Nucleus accumbens (tissue), 56 donors: ENCODE results near the gene AHNAK2.
"Not testable (repeated sequence)": the region's sequence is repeated elsewhere in the genome, so short reads cannot be mapped to it uniquely, and the experiment has no call there.

Experiments
- DNase-seq, 56 donors: peaks; one replicate each; lab custom pipeline; 2025; lab: John Stamatoyannopoulos, UW

AHNAK2 gene

GRCh38 chr14:104956290-104956890 lies 21.8 kb downstream of the AHNAK2 start:
- DNase-seq = no peak

DNA sequence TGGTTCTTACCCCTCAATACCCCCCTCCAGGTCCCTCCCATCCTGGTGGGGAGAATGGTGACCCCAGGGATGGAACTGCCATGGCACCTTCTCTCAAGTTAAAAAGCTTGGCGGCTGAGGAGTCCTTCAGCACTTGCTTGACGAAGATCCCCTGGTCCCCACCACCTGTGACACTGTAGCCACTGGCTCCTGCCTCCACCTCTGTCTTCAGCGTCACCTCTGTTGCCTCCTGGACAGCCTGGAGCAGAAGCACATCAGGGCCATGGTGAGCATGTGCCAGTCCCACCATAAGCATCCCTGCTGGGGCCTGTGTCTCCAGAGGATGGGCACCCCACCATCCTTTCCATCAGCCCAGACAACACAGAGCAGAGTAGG lies 22.8 kb downstream of the AHNAK2 start:
- DNase-seq = no peak

- no peak for DNase-seq
Measured at GRCh38 chr14:104954746-104955395, 23.3 kb downstream of the AHNAK2 start.

DNA sequence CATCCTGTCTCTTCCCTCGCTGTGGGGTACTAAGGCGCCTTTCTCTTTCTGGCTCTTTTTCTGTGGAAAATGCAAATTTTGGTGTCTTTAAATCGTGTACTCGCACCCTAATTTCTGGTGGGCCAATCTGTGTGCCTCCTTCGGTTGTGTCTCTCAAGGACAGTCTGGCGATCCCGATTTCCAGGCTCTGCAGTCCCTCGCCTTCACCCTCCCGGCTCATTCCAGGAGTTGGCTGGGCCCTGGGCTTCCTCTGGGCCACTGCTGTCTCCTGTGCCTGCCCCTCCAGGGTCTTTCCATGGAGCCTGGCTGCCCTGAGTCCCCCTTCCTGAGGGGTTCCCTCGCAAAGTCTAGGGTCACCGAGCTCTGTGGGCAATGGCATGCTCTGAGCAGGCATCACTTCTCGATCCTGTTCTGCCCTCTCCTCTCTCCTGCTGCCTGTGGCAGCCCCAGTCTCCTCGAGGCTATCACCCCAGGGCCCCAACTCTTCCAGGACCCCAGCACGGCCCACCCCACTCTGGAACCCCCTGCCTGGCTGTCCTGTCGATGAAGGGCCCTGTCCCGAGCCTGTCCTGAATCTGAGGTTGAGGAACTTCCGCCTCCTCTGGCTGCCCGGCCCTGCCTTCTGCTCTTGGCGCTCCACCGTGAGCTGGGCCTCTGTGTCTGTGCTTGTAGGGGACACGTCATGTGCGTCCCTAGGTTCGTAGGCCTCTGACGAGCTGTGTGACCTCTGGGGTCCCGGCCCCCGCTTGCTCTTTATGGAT lies 24.1 kb downstream of the AHNAK2 start:
- DNase-seq = no peak

GRCh38 chr14:104953097-104953496 lies 25.1 kb downstream of the AHNAK2 start:
- no peak for DNase-seq

GRCh38 chr14:104951863-104952657 lies 26.1 kb downstream of the AHNAK2 start:
- DNase-seq = not testable (repeated sequence)

DNA sequence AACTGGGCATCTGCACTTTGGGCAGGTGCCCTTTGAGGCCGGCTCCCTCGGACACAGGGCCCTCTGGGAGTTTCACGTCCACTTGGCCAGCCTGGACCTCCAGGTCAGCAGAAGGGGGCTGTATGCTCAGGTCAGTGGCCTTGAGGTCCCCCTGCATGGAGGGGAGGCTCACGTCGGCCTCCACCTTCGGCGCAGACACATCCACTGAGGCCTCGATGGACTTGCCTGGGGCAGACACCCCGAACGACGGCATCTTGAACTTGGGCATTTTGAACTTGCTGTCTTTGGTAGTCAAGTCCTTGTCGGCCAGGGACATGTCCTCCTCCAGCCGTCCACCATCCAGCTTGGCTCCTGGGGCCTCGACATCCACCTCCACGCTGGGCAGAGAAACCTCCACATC lies 27.5 kb downstream of the AHNAK2 start:
- DNase-seq = not testable (repeated sequence)

DNA sequence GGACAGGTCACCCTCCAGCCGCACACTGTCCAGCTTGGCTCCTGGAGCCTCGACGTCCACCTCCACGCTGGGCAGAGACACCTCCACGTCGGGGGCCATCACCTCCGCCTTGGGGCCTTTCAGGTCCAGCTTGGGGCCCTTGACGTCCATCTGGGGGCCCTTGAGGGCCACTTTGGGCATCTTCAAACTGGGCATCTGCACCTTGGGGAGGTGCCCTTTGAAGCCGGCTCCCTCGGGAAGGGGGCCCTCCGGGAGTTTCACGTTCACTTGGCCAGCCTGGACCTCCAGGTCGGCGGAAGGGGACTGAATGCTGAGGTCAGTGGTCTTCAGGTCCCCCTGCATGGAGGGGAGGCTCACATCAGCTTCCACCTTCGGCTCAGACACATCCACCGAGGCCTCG lies 28.2 kb downstream of the AHNAK2 start:
- no peak for DNase-seq

DNA sequence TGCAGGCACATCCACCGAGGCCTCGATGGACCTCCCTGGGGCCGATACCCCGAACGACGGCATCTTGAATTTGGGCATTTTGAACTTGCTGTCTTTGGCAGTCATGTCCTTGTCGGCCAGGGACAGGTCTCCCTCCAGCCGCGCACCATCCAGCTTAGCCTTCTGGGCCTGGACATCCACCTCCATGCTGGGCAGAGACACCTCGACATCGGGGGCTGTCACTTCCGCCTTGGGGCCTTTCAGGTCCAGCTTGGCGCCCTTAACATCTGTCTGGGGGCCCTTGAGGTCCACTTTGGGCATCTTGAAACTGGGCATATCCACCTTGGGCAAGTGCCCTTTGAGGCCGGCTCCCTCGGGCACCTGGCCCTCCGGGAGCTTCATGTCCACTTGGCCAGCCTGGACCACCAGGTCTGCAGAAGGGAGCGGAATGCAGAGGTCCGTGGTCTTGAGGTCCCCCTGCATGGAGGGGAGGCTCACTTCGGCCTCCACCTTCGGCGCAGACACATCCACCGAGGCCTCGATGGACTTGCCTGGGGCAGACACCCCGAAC lies 28.7 kb downstream of the AHNAK2 start:
- DNase-seq = not testable (repeated sequence)

DNA sequence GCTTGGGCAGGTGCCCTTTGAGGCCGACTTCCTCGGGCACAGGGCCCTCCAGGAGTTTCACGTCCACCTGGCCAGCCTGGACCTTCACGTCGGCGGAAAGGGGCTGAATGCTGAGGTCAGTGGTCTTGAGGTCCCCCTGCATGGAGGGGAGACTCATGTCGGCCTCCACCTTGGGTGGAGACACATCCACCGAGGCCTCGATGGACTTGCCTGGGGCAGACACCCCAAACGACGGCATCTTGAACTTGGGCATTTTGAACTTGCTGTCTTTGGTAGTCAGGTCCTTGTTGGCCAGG lies 29.5 kb downstream of the AHNAK2 start:
- no peak for DNase-seq

DNA sequence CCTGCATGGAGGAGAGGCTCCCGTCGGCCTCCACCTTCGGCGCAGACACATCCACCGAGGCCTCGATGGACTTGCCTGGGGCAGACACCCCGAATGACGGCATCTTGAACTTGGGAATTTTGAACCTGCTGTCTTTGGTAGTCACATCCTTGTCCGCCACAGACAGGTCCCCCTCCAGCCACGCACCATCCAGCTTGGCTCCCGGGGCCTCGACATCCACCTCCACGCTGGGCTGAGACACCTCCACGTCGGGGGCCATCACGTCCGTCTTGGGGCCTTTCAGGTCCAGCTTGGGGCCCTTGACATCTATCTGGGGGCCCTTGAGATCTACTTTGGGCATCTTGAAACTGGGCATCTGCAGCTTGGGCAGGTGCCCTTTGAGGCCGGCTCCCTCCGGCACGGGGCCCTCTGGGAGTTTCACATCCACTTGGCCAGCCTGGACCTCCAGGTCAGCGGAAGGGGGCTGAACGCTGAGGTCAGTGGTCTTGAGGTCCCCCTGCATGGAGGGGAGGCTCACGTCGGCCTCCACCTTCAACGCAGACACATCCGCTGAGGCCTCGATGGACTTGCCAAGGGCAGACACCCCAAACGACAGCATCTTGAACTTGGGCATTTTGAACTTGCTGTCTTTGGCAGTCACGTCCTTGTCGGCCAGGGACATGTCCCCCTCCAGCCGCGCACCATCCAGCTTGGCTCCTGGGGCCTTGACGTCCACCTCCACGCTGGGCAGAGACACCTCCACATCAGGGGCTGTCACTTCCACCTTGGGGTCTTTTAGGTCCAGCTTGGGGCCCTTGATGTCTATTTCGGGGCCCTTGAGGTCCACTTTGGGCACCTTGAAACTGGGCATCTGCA lies 30.1 kb downstream of the AHNAK2 start:
- DNase-seq = not testable (repeated sequence)

- not testable (repeated sequence) for DNase-seq
Measured at GRCh38 chr14:104947201-104947600, 31.0 kb downstream of the AHNAK2 start.

- DNase-seq = not testable (repeated sequence)
Measured at GRCh38 chr14:104945986-104946965, 31.9 kb downstream of the AHNAK2 start.

GRCh38 chr14:104945266-104945665 lies 32.9 kb downstream of the AHNAK2 start:
- not testable (repeated sequence) for DNase-seq

- not testable (repeated sequence) for DNase-seq
Measured at GRCh38 chr14:104944436-104945205, 33.6 kb downstream of the AHNAK2 start.

DNA sequence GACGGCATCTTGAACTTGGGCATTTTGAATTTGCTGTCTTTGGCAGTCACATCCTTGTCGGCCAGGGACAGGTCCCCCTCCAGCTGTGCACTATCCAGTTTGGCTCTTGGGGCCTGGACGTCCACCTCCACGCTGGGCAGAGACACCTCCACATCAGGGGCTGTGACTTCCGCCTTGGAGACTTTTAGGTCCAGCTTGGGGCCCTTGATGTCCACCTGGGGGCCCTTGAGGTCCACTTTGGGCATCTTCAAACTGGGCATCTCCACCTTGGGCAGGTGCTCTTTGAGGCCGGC lies 34.2 kb downstream of the AHNAK2 start:
- not testable (repeated sequence) for DNase-seq

DNA sequence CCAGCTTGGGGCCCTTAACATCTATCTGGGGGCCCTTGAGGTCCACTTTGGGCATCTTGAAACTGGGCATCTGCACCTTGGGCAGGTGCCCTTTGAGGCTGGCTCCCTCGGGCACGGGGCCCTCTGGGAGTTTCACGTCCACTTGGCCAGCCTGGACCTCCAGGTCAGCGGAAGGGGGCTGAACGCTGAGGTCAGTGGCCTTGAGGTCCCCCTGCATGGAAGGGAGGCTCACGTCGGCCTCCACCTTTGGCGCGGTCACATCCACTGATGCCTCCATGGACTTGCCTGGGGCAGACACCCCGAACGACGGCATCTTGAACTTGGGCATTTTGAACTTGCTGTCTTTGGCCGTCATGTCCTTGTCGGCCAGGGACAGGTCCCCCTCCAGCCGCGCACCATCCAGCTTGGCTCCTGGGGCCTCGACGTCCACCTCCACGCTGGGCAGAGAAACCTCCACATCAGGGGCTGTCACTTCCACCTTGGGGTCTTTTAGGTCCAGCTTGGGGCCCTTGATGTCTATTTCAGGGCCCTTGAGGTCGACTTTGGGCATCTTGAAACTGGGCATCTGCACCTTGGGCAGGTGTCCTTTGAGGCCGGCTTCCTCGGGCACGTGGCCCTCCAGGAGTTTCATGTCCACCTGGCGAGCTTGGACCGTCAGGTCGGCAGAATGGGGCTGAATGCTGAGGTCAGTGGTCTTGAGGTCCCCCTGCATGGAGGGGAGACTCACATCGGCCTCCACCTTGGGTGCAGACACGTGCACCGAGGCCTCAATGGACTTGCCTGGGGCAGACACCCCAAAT lies 34.8 kb downstream of the AHNAK2 start:
- not testable (repeated sequence) for DNase-seq
